AG04450 (cell line): ENCODE results near the gene DOCK4. TPM values are rescaled to one million over a fixed set of nuclear protein-coding genes. Genes with fewer than 3 reads are reported as not detected.

Experiments
- CTCF ChIA-PET: fragments of 300-600, 350-600 bp; formaldehyde crosslinking; extraction: SDS; loops from one replicate; lab custom pipeline; 2022; ENCODE audit warnings: antibody characterized with exemption, inconsistent platforms; lab: Charles Lee
- POLR2A ChIA-PET: fragments of 350-600 bp; formaldehyde crosslinking; extraction: SDS; loops from one replicate; lab custom pipeline; 2021; ENCODE audit warnings: antibody characterized with exemption, inconsistent platforms; lab: Yijun Ruan, JAX
- DNase-seq: peaks from one replicate; pipeline ENCODE4 v3.0.0-alpha.2; 2011; ENCODE audit warnings: low read depth, low spot score
- H3K27ac ChIP-seq: one replicate; pipeline ENCODE4 v1.5.1; 2012; ENCODE audit warnings: low read depth, low read length, control low read depth
- H3K27me3 ChIP-seq: one replicate; pipeline ENCODE4 v1.6.0; 2012; ENCODE audit warnings: low read length; ENCODE audit not compliant: control insufficient read depth, insufficient read depth
- H3K4me3 ChIP-seq: 2 replicates; pipeline ENCODE4 v1.5.1; 2011; ENCODE audit warnings: mild to moderate bottlenecking, low read depth, low read length, control low read depth
- H3K9me3 ChIP-seq: 2 replicates; pipeline ENCODE4 v1.5.1; 2012; ENCODE audit warnings: low read length; ENCODE audit not compliant: control insufficient read depth, insufficient read depth
- CTCF ChIP-seq: IDR thresholded peaks from 2 replicates; pipeline ENCODE4 v1.5.1; 2011; ENCODE audit warnings: low read depth, low read length, control low read depth, inconsistent platforms
- polyA plus RNA-seq: library from polyadenylated mRNA; depleted of rRNA; stranded (reverse); fragments of >200 nt; gene quantifications from 2 replicates; pipeline ENCODE4 v1.2.3, GENCODE V29; 2011

The DOCK4 gene
- polyA plus RNA-seq, 1 experiment, result 12.6 TPM

GRCh38 chr7:112226701-112227276 lies 20.6 kb upstream of the DOCK4 start:
- ChIA-PET CTCF (no interaction called here), POLR2A (no interaction called here)
- no peaks in the 10 kb centered on the region for H3K9me3 ChIP-seq
- H3K27ac ChIP-seq, result no peak overlapping the region
- DNase-seq, result no peak
- H3K4me3 ChIP-seq, result no peak overlapping the region
- no peaks in the 10 kb centered on the region for H3K27me3 ChIP-seq
- no peak for TF ChIP-seq CTCF

DNA sequence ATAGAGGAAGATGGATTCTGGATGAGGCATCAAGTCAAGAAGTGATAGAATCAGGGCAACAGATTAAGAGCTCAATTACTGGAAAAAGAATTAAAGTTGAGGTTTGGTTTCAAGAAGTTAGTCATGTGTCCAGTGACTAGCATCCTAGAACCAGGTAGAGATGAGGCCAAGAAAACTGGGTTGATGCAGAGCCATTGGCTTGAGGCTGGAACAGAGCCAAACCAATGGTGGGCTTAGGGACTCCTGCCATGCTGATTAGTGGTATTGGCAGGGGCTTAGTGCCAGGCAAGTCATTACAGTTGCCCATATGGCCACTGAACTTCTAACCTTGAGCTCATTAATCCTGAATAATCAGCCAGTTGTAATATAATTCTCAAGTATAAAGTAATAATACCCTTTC lies 18.8 kb upstream of the DOCK4 start:
- CTCF ChIA-PET, result no interaction called here
- H3K9me3 ChIP-seq, result no peaks in the 10 kb centered on the region
- H3K27me3 ChIP-seq, result no peaks in the 10 kb centered on the region
- POLR2A ChIA-PET, result no interaction called here
- TF ChIP-seq CTCF, result no peak
- no peak overlapping the region for H3K4me3 ChIP-seq
- no peak for DNase-seq
- no peak overlapping the region for H3K27ac ChIP-seq

- no peak for DNase-seq
- H3K27ac ChIP-seq, result no peak overlapping the region
- no peak overlapping the region for H3K4me3 ChIP-seq
- TF ChIP-seq CTCF, result no peak
- POLR2A ChIA-PET, result no interaction called here
- CTCF ChIA-PET, result no interaction called here
- no peaks in the 10 kb centered on the region for H3K27me3 ChIP-seq
- H3K9me3 ChIP-seq, result no peaks in the 10 kb centered on the region
These were observed 18.0 kb upstream of the DOCK4 start for GRCh38 chr7:112224186-112224585.

DNA sequence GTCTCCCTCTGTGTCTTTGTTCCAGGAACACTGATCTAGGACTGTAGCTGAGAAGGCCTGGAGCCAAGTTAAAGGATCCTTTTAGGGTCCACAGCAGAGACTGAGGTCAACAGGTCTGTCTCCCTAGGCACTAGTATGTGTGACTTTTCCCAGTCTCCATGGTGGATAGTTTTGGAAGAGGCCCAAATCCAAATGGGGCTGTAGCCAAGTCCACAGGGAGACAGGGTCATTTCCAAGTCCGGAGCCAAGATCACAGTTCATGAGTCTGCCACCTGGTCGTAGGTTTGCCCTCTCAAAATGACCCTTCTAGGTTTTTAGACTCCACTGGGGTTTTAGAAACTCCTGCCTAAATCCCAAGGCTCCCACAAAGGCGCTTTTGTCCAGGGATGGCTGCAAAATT lies 17.1 kb upstream of the DOCK4 start:
- Histone ChIP-seq H3K9me3 (no peaks in the 10 kb centered on the region), H3K4me3 (no peak overlapping the region), H3K27ac (no peak overlapping the region), H3K27me3 (no peaks in the 10 kb centered on the region)
- CTCF ChIA-PET, result no interaction called here
- POLR2A ChIA-PET, result no interaction called here
- TF ChIP-seq CTCF, result no peak
- DNase-seq, result no peak

DNA sequence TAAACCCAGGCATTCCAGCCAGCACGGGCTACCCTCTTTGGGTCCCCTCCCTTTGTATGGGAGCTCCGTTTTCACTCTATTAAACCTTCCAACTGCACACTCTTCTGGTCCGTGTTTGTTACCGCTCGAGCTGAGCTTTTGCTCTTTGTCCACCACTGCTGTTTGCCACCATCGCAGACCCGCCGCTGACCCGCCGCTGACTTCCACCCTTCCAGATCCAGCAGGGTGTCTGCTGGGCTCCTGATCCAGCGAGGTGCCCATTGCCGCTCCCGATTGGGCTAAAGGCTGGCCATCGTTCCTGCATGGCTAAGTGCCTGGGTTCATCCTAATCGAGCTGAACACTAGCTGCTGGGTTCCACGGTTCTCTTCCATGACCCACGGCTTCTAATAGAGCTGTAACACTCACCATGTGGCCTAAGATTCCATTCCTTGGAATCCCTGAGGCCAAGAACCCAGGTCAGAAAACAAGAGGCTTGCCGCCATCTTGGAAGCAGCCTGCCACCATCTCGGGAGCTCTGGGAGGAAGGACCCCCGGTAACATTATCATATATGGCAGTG lies 14.8 kb upstream of the DOCK4 start:
- Histone ChIP-seq H3K27ac (no peak overlapping the region), H3K27me3 (no peaks in the 10 kb centered on the region), H3K9me3 (no peaks in the 10 kb centered on the region), H3K4me3 (no peak overlapping the region)
- CTCF ChIA-PET, result no interaction called here
- no peak for TF ChIP-seq CTCF
- DNase-seq, result no peak
- POLR2A ChIA-PET, result no interaction called here
